HTERT RPE-1 (cell line): Measurements from ENCODE around the gene NRIP2.

Experiments used
- in situ Hi-C: fragments of 300-500 bp; cut with MboI; formaldehyde crosslinking; loops from 4 replicates; pipeline ENCODE4 v1.14.3; 2020; ENCODE audit warnings: low sequenced_read_pairs

Gene NRIP2

DNA sequence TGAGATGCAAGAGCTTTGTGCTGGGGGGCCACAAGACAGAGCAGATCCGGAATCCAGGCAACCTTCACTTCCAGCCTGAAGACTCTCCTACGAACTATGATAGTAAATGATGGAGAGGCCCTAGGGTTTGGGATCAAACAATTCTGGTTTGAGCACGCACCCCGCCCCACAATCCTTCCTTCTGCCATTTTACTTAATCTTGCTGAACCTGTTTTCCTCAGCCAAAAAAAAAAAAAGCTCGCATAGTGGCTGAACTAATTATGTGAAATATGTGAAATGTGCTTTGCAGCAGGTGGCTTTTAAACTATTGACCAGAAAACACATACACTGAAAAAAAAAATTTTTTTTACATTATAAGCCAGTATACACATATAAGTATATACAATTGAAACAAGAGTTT is 23.0 kb downstream of the NRIP2 start:
- in situ Hi-C loops = no loop called here

DNA sequence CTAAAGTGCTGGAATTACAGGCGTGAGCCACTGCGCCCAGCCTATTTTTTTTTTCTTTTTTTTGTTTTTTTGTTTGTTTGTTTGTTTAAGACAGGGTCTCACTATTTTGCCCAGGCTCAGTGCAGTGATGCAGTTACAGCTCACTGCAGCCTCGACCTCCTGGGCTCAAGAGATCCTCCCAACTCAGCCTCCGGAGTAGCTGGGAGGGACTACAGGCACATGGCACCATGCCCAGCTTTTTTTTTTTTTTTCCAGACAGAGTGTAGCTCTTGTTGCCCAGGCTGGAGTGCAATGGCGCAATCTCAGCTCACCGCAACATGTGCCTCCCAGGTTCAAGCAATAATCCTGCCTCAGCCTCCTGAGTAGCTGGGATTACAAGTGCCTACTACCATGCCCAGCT is 28.1 kb downstream of the NRIP2 start:
- in situ Hi-C loops = no loop called here

DNA sequence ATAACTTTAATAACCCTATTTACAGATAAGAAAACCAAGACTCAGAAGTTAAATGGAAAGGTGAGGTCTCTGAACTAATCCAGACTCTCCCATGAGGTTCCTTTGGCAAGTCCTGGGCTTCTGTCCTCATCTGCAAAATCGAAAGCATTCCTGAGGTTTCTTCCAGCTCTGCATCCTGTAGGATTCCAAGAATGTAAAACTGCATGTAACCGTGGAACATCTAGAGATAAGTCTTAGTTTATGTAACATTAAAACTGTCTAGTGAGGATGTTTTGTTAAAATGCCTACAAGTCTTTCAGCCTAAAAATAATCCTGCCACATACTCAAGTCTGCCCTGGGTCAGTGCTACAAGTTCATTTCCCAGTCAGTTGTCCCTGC is 29.7 kb downstream of the NRIP2 start:
- in situ Hi-C loops = no loop called here

DNA sequence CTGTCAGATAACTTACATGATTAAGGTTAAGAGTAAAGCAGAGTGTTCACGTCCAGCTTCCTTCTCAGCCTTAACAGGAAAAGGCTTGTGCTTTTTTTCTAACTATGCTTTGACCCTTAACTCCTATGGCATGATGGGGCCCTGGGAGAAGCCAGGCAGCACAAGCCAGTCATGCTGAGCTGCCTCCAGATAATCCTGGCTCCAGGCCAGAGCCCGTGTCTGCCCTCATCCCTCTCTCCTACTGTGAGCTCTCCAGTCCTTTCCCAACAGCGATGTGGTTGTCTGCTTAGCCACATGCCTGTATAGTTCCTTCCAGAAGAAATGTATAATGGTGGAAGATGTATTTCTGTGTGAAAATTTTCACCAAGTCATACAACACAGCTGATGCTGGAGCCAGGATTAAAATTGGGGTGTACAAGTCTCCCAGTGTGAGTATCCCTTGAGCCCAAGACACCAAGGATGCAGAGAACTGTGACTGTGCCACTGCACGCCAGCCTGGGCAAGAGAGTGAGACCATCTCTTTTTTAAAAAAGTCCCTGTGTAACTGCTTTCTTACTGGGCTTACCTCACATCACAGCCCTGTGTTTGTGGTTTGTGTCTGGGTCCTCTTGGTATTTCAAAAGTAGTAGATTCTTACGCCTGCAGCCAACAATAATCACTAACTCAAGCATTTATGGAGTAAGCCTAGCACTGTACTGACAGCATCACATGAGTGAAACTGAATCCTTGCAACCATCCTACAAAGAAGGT is 30.3 kb downstream of the NRIP2 start:
- in situ Hi-C loops = no loop called here

DNA sequence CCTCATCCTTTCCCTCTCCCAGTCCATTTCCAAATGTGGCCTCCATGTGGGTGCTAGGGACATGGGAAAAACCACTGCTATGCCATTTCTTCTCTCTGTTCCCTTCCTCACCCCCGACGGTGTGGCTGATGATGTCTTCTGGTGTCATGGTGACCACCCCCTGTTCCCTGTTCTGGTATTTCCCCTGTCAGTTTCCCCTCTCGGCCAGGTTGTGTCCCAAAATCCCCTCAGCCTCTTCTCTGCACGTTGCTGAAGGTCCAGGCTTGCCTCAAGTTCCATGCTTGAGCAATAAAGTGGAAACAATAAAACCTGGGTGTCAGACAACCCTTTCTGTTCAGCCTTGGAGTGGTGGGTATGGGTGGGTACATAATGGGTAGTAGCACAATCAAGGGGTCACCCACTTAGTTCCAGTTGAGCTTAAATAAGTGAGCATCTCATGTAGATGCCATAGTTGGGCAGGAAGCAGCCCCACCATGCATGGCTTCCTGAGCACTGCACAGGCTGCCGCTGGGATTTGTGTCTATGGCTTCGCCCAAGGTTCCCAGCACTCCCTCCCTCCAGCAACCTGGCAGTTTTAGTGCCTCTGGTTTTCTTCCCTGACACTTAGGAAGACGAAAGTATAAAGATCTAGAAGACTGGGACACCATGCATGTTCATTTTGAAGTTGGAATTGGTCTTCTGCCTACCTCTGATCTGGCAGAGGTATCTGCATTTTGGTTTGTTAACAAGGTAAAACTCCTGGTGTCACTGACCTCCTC is 31.0 kb downstream of the NRIP2 start:
- in situ Hi-C loops = no loop called here

DNA sequence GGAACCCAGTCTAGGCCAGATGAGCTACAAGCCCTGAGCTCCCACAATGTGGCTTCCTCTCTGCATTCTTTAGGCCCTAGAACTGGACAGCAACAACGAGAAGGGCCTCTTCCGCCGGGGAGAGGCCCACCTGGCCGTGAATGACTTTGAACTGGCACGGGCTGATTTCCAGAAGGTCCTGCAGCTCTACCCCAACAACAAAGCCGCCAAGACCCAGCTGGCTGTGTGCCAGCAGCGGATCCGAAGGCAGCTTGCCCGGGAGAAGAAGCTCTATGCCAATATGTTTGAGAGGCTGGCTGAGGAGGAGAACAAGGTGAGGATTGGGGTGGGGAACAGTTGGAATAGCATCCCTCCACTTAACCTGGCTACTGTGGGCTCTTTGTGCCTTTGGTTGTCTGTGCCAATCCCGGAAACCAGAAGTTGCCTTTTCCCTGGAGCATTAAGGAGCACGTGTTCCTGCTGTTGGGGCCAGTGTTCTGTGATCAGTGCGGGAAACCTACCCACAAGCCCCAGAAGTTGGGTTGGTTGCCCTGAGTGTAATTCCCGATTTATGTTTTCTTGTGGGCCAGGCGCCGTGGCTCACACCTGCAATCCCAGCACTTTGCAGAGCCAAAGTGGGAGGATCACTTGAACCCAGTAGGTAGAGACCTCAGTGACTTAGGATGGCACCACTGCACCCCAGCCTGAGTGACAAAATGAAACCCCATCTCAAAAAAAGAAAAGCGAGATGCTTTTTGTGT is 33.6 kb downstream of the NRIP2 start:
- in situ Hi-C loops = no loop called here

DNA sequence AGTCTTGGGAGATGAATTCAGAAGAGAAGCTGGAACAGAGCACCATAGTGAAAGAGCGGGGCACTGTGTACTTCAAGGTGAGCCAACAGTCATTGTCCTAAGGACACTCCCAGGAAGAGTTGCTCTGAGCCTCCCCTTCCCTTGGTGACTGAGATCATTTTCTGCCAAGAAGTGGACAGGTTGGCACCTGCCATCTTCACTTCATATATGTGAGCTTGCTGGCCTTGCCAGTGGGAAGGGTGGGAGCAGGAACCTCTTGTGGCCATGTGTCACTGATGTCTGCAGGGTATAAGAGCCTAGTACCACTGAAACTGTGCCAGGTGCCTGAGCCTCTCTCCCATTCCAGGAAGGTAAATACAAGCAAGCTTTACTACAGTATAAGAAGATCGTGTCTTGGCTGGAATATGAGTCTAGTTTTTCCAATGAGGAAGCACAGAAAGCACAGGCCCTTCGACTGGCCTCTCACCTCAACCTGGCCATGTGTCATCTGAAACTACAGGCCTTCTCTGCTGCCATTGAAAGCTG is 34.7 kb downstream of the NRIP2 start:
- in situ Hi-C loops = no loop called here

DNA sequence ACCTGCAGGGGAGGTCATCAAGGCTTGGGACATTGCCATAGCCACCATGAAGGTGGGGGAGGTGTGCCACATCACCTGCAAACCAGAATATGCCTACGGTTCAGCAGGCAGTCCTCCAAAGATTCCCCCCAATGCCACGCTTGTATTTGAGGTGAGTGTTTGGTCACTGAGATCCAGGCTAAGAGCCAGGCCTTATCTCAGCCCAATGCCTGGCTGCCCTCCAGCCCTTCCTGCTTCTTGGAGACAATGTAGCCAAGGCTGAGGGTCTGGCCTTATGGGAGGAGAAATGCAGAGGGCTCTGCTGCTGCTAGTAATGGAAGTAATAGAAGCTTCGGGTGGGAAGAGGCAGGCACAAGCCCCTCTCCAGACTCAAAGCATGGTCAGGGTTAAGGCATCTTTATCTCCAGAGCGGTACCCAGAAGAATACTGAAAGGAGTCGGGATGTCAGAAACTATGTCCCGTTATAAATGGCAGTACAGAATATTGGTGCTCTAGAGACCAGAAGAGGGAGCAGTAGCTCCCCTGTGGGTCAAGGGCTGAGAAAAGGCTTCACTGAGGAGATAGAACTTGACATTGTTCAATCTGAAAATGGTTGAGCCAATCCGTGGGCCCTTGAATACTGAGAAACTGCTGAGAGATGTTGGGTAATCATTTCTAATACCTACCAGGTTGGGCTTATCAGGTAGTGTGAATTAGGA is 37.0 kb downstream of the NRIP2 start:
- in situ Hi-C loops = no loop called here

DNA sequence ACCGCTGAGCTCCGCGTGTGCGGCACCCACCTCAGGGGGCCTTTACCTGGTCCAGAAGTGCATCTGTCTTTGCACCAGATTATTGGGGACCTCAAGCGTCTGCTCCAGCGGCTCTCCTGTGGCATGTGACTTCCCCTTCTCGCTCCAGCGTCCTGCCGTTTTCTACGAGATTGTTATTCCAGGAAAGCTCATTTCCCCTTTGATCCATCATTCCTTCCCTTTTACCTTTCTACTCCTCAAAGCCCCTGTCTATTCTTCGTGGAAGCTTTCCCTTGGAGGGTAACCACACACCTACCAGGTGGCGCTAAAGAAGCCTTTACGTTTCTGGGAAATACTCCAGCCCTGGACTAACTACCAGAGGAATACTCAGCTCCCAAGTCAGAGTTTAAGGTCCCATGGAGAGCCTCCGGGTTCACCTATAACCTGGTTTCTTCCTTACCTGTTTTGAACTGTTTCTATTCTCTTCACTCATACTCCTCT is 38.6 kb downstream of the NRIP2 start:
- in situ Hi-C loops = no loop called here

DNA sequence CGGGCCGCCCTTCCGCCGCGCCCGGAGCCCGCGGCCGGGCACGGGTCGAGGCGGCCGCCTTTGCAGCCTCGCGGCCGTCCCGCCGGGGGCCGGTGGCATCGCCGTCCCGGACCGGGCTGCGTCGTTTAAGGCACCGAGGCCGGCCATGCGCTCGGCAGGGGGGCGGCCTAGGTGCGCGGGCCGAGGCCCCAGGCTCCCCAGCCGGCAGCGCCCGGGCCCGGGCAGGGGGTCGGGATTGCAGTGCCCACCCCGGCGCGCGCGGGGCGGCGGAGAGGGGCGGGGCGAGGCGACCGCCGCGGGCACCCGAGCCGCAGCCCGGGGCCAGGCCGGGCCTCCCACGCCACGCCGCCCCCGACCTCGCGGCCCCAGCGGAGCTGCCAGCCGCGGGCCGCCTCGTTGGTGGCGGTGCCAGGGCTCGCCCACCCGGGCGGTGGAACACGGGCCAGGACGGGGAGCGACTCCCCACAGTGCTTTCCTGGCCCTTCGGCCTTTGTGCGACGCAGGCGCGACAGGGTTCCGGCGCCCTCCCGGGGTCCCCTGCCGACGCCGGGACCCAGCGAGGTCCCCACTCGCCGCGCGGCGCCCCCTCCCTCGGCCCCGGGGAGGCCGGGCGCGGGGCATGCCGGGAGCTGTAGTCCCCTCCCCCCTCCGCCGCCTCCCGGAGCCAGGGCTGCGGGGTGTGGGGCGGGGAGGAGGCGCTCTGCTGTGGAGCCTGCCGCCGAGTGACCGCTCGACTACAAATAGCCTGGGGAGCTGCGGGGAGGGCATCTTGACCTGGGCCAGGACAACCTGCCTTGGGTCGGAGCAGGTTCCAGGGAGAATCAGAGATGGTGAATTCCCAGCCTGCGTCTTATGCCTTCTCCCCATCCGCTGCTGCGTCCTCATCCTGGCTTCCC is 39.3 kb downstream of the NRIP2 start:
- in situ Hi-C loops = no loop called here

DNA sequence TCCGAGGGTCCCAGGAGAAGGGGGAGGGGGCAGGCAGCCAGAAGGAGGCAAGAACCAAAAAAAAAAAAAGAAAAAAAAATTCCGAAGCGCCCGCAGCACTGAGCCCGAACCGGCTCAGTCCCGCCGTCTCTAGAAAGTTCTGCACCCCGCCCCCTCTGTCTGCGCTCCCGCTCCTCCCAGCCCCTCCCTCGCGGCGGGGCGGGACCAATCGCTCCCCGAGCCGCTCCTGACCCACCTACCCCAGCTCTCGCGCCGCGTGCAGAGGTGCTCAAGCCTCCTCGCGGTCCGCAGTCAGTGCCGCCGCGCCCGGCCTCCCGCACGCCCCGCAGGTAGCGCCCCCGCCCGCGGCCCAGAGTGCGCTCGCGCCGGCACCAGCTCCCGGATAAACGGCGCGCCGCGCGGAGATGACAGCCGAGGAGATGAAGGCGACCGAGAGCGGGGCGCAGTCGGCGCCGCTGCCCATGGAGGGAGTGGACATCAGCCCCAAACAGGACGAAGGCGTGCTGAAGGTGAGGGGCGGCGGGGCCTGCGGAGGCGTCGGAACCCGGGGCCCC is 40.0 kb downstream of the NRIP2 start, which contains the start of gene FKBP4:
Gene FKBP4 (plus strand): TSS at position 235 of the 554 bp plus-strand sequence. CDS start 170 bp downstream, at position 405.
- in situ Hi-C loops = no loop called here

DNA sequence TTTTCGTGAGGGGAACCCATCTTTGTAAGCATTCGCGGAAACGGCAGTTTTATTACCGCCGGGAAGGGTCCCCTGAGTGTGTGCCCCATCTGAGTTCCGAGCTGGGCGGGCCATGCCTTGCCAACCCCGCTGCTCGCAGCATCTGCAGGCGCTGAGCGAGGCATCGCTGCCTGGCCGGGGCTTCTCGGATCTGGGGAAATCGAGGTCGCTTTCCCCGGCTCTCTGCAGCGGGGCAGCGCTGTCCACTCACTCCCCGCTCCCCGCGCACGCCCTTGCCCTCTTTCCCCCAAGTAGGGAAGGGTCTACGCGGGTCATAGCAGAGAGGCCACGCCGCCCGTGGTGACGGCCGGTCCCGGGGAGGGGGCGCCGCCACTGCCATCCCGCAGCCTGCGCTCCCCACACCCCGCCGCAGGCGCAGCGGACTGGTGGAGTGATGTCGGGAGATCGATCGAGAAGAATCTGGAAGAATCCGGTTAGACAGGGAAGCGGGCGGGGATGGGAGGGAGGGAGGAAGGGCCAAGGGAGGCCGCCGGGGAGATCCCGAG is 40.6 kb downstream of the NRIP2 start:
- in situ Hi-C loops = no loop called here

DNA sequence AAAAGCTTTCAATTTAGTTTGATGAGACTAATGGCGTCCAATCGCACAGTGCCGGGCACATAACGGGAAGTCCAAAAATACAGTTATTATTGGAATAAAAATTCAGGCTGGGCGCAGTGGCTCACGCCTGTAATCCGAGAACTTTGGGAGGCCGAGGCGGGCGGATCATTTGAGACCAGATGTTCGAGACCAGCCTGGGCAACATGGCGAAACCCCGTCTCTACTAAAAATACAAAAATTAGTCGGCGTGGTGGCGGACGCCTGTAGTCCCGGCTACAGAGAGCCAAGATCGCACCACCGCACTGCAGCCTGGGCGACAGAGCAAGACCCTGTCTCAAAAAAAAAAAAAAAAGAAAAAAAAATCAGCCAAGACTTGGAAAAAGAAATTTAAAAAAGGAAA is 41.3 kb downstream of the NRIP2 start:
- in situ Hi-C loops = no loop called here

DNA sequence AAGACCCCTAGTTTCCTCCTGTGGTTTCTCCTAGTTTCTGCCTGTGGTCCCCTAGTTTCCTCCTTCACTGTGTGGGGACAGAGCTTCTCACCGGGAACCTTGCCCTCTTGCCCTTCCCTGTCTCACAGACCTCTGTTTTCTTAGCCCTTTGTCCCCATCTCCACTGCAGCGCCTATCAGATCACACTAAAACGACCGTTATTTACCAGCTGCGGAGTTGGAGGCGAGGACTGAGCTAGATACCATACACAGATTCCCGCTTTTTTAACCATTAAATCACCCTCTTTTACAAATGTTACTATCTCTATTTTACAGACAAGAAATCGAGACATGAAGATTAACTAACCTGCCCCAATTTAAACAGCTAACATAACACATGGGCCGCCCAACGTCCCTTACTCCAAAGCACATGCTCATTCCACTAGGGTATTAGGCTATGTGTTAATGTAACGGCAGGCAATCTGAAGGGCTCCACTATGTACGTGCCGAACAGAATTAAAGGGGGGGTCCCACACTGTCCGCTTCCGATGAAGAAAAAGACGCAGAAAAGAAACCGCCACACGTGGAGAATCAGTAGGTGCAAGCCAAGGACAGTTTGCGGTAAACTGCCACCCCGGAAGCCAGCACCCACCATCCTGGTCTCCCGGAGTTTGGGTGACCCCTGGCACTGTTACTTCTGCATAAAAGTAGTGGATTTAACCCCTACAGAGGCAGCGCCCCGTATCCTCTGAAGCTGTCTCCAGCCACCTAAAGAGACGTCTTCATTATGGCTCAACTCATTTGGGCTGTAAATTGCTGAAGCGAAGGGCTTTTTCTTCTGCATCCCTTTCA is 41.9 kb downstream of the NRIP2 start:
- in situ Hi-C loops = no loop called here

DNA sequence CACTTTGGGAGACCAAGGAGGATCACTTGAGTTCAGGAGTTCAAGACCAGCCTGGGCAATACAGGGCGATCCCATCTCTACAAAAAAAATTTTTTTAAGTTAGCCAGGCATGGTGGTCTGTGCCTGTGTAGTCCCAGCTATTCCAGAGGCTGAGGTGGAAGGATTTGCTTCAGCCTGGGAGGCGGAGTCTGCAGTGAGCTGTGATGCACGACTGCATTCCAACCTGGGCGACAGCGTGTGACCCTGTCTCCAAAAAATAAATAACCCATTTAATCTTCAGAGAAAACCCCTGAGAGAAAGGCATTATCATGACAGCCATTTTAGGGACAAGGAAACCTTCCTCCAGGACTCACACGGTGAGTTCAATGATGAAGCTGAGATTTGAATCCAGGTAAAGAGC is 43.7 kb downstream of the NRIP2 start:
- in situ Hi-C loops = no loop called here

DNA sequence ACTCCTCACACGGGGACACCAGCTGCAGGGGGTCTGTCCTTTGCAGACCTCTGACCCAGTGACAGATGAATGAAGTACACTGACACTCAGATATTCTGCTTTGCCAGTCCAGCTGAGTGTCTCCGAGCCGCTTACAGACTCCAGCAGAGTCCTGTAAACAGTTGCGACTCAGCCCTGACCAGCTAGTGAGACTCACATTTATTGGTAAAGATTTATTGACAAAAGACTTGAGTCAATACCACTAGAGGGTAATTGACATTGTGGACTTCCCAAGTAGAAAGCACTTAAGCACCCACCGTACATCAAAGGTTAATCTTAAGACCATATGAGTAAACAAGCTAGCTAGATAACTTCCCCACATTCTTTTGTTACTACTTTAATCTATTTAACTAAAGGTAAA is 49.8 kb downstream of the NRIP2 start:
- in situ Hi-C loops = no loop called here

DNA sequence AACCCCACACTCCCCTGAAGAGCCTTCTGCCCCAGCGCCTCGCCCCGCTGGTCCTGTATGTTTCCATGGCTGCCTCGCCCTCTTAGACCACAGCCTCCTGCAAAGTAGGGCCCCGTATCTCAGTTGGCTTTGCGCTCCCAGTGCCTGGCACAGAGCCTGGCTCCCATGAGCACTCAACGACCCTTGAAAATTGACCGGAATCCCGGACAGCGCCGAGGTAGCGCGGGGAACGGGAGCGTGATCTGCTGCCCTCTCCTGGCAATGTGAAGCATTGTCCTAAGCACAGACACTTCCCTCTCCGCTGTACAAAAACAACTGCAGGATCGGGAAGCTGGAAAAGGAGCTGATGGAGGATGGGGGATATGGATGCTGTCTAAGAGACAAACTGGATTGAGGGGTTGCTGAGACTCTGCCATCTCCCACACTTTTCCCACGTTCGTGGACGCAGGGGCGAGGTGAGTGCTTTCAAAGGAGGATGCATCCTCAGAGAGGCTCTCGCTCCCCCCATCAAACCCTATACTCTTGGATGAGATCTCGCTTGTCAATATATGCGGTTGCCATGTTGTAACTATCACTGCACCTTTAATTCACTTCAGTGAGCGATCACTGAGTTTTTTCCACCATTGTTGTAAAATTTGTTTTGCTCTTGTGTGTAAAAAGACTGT is 50.8 kb downstream of the NRIP2 start:
- in situ Hi-C loops = no loop called here

DNA sequence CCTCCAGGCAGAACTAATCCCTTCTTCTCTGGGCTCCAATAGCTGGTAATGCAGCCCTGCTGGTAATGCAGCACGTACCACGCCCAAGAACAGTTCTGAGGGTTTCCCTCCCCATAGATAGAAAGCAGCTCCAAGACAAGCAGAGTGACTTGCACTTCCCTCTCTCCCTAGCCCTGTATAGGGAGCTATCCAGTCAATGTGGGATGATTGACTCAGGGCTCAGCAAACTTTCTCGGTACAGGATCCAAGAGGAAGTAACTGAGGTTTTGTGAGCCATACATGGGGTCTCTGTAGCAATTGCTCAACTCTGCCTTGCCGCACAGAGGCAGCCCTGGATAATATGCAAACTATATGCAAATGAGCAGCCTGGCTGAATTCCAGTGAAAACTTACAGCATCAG is 55.6 kb downstream of the NRIP2 start:
- in situ Hi-C loops = no loop called here
